ENCODE data around the gene CDC42BPA. TPM values are rescaled to one million over a fixed set of nuclear protein-coding genes. Genes with fewer than 3 reads are reported as not detected.

CDC42BPA gene
- total and polyA plus RNA-seq, 2 donors (not counting 1 experiment from before 2014, with no cell fraction given) = 26.4 to 77.1 TPM

- no peaks in the 10 kb centered on the region for H3K27me3 ChIP-seq (ENCODE audit: control insufficient read depth, insufficient read depth, low read length)
- H3K36me3 ChIP-seq (ENCODE audit: control insufficient read depth, insufficient read depth, low read length) = no peaks in the 10 kb centered on the region
- H3K27ac ChIP-seq (ENCODE audit: insufficient read depth, low read length) = no peak overlapping the region
- no peak for DNase-seq (ENCODE audit: low read depth in 2 of 2)
- H4K20me1 ChIP-seq (ENCODE audit: control insufficient read depth, extremely low read depth, insufficient read depth, low read length) = no peaks in the 10 kb centered on the region
- no peaks in the 10 kb centered on the region for H3K9me3 ChIP-seq (ENCODE audit: control insufficient read depth, insufficient read depth, low read depth, low read length)
- TF ChIP-seq EZH2 (IDR thresholded peaks at IDR 0.05; ENCODE audit: low read length, missing control alignments) = no peak
- no peak overlapping the region for H3K4me2 ChIP-seq (ENCODE audit: extremely low read depth, insufficient read depth, low read length)
- no peak overlapping the region for H3K4me3 ChIP-seq (replicated peaks in 1 of 4; ENCODE audit: control extremely low read depth in 1 of 4, insufficient read depth in 1 of 4, low read depth in 3 of 4, low read length in 4 of 4)
- no peaks in the 10 kb centered on the region for H3K79me2 ChIP-seq (ENCODE audit: control insufficient read depth, insufficient read depth, low read length)
- no peaks in the 10 kb centered on the region for H3K4me1 ChIP-seq (ENCODE audit: control insufficient read depth, extremely low read depth, insufficient read depth, low read length)
- no peak overlapping the region for H3K9ac ChIP-seq (ENCODE audit: insufficient read depth, low read length)
- no peak overlapping the region for H2AFZ ChIP-seq (ENCODE audit: low read length)
Measured at GRCh38 chr1:227155688-227156087, 162.6 kb downstream of the CDC42BPA start.

- H3K4me3 ChIP-seq (replicated peaks in 1 of 4; ENCODE audit: control extremely low read depth in 1 of 4, insufficient read depth in 1 of 4, low read depth in 3 of 4, low read length in 4 of 4) = no peak overlapping the region
- no peaks in the 10 kb centered on the region for H3K27me3 ChIP-seq (ENCODE audit: control insufficient read depth, insufficient read depth, low read length)
- no peaks in the 10 kb centered on the region for H3K4me1 ChIP-seq (ENCODE audit: control insufficient read depth, extremely low read depth, insufficient read depth, low read length)
- H4K20me1 ChIP-seq (ENCODE audit: control insufficient read depth, extremely low read depth, insufficient read depth, low read length) = no peaks in the 10 kb centered on the region
- no peaks in the 10 kb centered on the region for H3K9me3 ChIP-seq (ENCODE audit: control insufficient read depth, insufficient read depth, low read depth, low read length)
- no peak overlapping the region for H3K9ac ChIP-seq (ENCODE audit: insufficient read depth, low read length)
- H3K79me2 ChIP-seq (ENCODE audit: control insufficient read depth, insufficient read depth, low read length) = no peaks in the 10 kb centered on the region
- no peak overlapping the region for H3K27ac ChIP-seq (ENCODE audit: insufficient read depth, low read length)
- TF ChIP-seq EZH2 (IDR thresholded peaks at IDR 0.05; ENCODE audit: low read length, missing control alignments) = no peak
- TF ChIP-seq, protein P1, sequence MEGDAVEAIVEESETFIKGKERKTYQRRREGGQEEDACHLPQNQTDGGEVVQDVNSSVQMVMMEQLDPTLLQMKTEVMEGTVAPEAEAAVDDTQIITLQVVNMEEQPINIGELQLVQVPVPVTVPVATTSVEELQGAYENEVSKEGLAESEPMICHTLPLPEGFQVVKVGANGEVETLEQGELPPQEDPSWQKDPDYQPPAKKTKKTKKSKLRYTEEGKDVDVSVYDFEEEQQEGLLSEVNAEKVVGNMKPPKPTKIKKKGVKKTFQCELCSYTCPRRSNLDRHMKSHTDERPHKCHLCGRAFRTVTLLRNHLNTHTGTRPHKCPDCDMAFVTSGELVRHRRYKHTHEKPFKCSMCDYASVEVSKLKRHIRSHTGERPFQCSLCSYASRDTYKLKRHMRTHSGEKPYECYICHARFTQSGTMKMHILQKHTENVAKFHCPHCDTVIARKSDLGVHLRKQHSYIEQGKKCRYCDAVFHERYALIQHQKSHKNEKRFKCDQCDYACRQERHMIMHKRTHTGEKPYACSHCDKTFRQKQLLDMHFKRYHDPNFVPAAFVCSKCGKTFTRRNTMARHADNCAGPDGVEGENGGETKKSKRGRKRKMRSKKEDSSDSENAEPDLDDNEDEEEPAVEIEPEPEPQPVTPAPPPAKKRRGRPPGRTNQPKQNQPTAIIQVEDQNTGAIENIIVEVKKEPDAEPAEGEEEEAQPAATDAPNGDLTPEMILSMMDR (conservative IDR thresholded peaks at IDR 0.05 in 1 of 2, IDR thresholded peaks at IDR 0.05 in 1 of 2; ENCODE audit: low read depth in 1 of 2, low read length in 2 of 2) = no peak
- no peak overlapping the region for H3K4me2 ChIP-seq (ENCODE audit: extremely low read depth, insufficient read depth, low read length)
- no peak for DNase-seq (ENCODE audit: low read depth in 2 of 2)
- H2AFZ ChIP-seq (ENCODE audit: low read length) = no peak overlapping the region
- H3K36me3 ChIP-seq (ENCODE audit: control insufficient read depth, insufficient read depth, low read length) = no peaks in the 10 kb centered on the region
Measured at GRCh38 chr1:227155004-227155403, 163.3 kb downstream of the CDC42BPA start.

- no peak overlapping the region for H2AFZ ChIP-seq (ENCODE audit: low read length)
- H3K4me3 ChIP-seq (replicated peaks in 1 of 4; ENCODE audit: control extremely low read depth in 1 of 4, insufficient read depth in 1 of 4, low read depth in 3 of 4, low read length in 4 of 4) = no peak overlapping the region
- H3K79me2 ChIP-seq (ENCODE audit: control insufficient read depth, insufficient read depth, low read length) = no peaks in the 10 kb centered on the region
- H3K27ac ChIP-seq (ENCODE audit: insufficient read depth, low read length) = no peak overlapping the region
- TF ChIP-seq, protein P1 (conservative IDR thresholded peaks at IDR 0.05 in 1 of 2, IDR thresholded peaks at IDR 0.05 in 1 of 2; ENCODE audit: low read depth in 1 of 2, low read length in 2 of 2) = no peak
- TF ChIP-seq EZH2 (IDR thresholded peaks at IDR 0.05; ENCODE audit: low read length, missing control alignments) = no peak
- H3K4me1 ChIP-seq (ENCODE audit: control insufficient read depth, extremely low read depth, insufficient read depth, low read length) = no peaks in the 10 kb centered on the region
- no peak for DNase-seq (ENCODE audit: low read depth in 2 of 2)
- H3K4me2 ChIP-seq (ENCODE audit: extremely low read depth, insufficient read depth, low read length) = no peak overlapping the region
- no peak overlapping the region for H3K9ac ChIP-seq (ENCODE audit: insufficient read depth, low read length)
- H3K27me3 ChIP-seq (ENCODE audit: control insufficient read depth, insufficient read depth, low read length) = no peaks in the 10 kb centered on the region
- H3K36me3 ChIP-seq (ENCODE audit: control insufficient read depth, insufficient read depth, low read length) = no peaks in the 10 kb centered on the region
- H3K9me3 ChIP-seq (ENCODE audit: control insufficient read depth, insufficient read depth, low read depth, low read length) = no peaks in the 10 kb centered on the region
- no peaks in the 10 kb centered on the region for H4K20me1 ChIP-seq (ENCODE audit: control insufficient read depth, extremely low read depth, insufficient read depth, low read length)
Measured at GRCh38 chr1:227152525-227152924, 165.8 kb downstream of the CDC42BPA start.
